Renal pelvis (tissue), 4 donors: ENCODE results near the gene RNF169. TPM values are rescaled to one million over a fixed set of nuclear protein-coding genes. Genes with fewer than 3 reads are reported as not detected.
"Not testable (repeated sequence)": the region's sequence is repeated elsewhere in the genome, so short reads cannot be mapped to it uniquely, and the experiment has no call there.

ENCODE experiments used
- DNase-seq: peaks from one replicate; pipeline ENCODE4 v3.0.0-alpha.2; 2013
- polyA plus RNA-seq, 3 donors: library from polyadenylated mRNA; unstranded; fragments of 120-200 nt; gene quantifications; one replicate each; pipeline ENCODE4 v1.2.1, GENCODE V29; 2013; ENCODE audit not compliant: insufficient read length in 3 of 3

Gene RNF169
- polyA plus RNA-seq, 3 donors, result 16.2 to 19.0 (median 18.8) TPM

DNA sequence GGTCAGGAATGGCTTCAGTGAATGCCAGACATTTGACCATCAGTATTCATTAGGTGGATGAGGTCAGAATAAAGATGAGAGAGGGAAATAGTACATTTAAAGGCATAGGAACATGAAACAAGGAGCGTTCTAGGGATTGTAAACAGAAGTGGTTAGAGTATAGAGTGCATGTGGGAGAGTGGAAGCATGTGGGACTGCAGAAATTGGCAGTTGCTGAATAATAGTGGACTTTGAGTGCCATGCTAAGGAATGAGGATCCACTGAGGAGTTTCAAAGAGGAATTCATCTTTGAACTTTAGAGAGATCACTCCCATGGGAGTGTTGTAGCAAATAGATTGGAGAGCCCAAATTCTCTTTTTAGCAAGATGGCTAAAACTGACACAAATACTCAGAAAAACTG is 7.9 kb downstream of the RNF169 start:
- no peak for DNase-seq

DNA sequence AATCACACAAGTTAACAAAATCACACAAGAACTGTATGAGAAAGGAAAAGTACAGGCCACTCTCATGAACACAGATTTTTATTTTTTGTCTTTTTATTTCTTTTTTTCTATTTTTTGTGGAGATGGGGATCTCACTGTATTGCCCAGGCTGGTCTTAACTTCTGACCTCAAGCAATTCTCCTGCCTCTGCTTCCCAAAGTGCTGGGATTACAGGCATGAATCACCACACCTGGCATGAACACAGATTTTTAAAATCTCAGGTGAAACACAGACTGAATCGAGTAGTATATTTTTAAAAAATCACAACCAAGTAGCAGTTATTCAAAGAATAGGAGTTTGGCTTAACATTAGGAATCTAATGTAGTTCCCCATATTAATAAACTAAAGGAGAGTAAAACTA is 18.3 kb downstream of the RNF169 start:
- no peak for DNase-seq

DNA sequence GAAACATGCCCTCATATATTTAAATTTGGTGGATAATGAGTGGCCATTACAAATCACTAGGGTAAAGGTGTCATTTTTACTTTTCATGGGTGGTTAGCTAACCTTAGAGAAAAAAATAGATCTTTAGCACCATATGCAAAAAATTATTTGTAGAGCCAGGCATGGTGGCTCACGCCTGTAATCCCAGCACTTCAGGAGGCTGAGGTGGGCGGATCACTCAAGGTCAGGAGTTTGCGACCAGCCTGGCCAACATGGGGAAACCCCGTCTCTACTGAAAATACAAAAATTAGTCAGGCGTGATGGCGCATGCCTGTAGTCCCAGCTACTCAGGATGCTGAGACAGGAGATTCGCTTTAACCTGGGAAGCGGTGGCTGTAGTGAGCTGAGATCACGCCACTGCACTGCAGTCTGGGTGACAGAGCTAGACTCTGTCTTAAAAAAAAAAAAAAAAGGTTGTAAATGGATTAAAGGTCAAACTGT is 19.6 kb downstream of the RNF169 start:
- not testable (repeated sequence) for DNase-seq

DNA sequence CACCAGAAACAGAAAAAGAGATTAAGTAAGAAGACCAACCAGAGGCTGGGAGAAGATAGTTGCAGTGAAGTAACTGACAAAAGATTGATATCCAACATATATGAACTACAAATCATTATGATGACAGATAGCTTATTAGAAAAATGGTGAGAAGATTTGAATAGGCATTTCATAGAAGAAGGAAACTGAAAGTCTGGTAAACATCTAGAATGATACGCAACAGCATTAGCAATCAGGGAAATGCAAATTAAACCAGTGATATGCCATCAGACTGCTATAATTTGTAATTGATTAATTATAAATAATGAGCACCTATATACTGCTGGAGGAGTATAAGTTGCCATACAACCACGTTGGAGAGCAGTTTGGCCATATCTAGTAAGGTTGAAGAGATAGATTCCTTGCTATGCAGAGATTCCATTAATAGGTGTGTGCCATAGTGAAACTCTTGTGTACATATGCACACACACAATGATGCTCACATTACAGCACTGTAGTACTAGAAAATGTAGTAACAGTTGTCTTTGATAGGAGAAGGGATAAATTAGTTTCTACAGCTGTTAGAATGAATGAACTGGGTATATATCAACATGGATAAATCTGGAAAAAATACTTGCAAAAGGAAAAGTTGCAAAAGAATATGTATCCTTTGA is 20.5 kb downstream of the RNF169 start:
- DNase-seq, result no peak

DNA sequence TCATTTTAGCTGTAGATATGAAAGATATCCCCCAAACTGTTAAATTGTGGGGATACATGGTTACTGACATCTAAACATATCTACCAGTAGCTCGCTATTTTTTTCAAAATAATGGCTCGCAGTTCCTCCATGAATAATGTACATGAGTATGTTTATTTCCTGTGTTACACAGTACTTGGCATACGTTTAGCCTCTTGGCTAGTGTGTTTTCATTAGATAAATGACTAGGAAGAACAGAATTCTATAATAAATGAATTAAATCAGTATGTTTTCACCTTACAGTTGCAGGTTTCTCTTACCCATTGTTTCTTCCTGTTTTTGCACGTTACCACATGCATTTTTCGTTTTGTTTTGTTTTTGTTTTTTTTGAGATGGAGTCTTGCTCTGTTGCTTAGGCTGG is 21.8 kb downstream of the RNF169 start:
- DNase-seq, result no peak

DNA sequence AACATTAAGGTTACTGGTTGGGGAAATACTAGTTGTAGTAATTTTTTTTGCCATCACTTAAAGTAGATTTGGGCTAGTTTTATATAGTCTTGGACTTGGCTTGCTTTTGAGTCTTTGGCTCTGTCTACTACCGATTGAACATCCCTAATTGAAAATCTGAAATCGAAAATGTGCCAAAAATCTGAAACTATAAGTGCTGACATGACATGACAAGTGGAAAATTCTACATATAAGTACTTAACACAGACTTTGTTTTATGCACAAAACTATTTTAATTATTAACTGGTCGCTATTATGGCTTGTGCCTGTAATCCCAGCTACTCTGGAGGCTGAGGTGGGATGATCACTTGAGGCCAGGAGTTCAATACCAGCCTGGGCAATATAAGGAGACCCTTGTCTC is 22.5 kb downstream of the RNF169 start:
- DNase-seq, result no peak

DNA sequence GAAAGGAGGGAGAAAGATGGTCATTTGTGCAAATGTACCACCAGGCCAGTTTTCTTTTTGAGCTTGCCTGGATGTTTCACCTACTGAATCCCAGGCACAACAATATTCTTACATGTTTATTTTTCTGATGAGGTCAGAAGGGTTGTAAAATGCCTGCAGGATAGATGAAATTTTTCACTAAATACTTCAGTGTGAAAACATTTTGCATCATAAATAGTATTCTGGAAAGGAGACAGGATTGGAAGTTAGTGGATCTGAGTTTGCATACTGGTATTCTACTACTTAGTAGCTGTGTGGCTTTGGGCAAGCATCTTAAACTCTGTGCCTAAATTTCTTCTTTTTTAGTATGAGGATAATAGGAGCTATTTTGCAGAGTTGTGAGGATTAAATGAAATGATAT is 24.8 kb downstream of the RNF169 start:
- DNase-seq, result no peak

DNA sequence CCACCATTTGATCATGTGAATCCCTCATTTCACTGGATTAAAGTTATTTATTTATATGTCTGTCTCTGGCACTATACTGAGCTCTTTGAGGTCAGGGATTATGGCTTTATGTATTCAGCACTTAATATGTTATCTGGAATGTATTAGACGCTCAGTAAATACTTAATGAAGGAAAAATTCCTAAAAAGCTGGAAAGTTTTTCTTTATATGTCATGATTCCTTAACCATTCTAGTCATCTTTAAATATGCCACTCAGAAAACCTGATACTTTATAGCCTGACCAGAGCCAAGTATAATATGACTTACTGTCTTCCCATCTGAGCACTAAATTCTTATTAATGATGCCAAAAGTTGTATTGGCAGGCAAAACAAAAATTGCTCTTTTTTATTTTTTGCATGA is 27.1 kb downstream of the RNF169 start:
- DNase-seq, result no peak

DNA sequence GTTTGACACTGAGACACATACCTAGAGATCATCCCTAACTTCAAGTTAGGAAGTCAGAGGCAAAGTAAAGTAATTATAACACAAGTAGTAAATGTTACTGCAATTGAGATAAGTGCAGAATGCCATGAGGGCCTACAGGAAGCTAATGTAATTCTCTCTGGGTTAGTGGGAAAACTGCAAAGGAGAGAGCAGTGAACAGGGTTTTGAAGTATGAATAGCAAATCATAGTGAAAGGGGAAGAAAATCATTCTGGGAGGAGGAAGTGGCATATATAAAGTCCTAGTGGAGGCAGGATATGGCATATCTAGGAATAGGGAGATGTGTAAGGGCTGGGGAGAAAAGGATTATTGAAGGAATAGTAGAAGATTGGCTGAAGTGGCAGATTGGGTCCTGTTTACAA is 27.9 kb downstream of the RNF169 start:
- DNase-seq, result no peak

DNA sequence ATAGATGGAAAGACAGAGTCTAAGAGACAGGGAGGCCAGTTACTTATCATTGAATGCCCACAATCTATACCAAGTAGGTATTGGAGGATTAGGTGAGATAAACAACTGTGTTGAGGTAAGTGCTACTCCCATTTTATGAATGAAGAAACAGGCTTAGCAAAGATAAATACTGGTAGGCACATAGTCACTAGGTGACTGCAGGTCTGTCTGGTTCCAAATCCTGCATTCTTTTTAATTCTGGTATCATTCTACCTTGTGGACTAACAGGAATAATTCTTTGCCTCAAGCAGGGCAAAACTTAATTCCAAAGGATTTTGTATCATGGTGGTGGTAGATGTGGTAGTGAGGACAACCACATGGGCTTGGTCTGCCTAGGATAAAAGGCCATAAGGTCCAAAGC is 28.4 kb downstream of the RNF169 start:
- no peak for DNase-seq

DNA sequence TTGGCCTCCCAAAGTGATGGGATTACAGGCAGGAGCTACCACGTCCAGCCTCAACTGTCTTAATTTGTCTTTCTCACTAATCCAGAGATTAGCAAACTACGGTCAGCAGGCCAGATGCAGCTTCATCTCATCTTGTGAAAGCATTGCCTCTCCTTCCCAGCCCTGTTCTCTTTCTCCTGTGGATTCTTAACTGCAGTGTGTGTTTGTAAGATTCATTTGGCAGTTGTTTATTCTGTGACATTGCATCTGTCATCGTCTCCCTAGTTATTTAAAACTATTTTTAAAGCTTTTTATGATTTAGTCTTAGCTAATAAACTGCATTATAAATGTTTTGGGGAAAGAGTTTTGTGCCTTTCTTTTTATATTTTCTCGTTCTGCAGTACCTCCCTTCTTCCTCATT is 29.2 kb downstream of the RNF169 start:
- no peak for DNase-seq

DNA sequence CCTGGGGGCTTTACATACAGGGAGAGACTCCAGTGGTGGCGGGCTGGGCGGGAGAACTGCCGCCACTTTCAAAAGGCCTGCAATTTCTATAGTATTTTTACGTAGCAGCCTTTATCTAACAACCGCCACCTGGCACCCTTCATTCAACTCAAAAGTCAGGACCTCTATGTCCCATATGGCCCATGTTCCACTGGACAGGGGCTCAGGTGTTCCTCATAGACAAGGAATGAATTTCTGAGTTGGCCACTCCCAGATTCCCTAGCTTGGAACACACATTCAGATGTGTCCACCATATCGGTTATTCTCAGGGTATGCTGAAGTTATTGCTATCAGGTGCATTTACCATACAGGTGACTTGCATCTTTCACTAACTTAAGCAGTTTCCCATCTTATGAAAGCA is 29.9 kb downstream of the RNF169 start:
- DNase-seq, result no peak

DNA sequence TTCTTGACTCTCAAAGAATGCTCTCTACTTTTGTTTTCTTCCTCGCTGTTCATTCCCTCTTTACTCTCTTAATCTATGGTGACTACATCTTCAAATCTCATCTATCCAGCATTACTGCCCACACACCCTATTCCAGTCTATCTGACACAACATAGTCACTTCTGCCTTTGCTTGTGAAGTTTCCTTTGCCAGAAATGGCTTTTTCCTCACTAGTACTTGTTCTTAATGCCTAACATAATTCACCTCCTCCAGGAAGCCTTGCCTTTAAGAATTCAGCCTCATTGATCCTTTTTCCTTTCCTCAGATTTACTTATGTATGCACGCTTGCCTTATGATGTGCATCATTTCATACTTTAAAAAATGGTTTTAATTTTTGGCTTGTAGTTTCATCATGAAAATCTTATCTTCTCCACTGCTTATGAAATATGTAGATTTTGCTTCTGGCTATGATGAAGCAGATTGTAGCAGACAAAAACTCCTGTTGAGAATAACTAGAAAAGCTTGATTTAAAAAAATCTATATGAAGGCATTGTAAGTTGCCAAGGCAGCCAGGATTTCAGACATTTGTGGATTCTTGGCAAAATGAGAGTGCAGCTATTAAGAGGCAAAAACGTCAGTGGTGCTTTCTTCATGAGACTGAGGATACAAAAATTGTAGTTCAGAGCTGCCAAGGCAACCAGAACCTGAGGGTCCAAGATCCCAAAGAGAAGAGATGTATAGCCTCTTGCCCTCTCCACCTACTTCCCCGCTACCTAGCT is 31.8 kb downstream of the RNF169 start:
- DNase-seq, result no peak

DNA sequence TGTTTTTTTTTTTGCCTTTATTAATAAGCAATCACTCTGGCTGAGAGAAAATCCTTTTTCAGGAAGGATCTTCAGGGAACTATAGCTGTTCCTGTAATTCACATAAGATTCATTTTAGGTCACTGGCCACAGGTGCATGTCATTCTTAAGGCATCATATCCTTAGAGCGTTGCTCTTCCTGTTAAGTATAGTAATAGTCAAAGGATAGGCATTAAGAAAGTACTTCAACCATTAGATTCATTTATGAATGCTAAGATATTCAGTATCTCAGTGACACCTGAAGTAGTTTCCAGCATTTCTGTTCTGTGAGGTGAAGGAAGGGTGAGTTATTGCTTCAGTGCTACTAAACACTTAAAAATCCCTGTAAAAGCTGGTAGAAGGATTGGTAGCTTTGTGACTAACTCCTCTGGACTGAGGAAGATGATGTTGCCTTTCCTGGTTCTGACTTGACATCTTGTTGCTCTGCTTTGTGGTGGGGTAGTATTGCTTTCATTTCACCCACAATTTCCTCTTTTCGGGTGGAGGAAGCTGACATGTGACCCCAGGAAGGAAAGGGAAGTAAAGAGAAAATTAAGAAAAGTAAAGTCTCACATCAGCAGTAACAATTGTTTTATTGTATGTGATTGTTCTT is 34.7 kb downstream of the RNF169 start:
- DNase-seq, result no peak

DNA sequence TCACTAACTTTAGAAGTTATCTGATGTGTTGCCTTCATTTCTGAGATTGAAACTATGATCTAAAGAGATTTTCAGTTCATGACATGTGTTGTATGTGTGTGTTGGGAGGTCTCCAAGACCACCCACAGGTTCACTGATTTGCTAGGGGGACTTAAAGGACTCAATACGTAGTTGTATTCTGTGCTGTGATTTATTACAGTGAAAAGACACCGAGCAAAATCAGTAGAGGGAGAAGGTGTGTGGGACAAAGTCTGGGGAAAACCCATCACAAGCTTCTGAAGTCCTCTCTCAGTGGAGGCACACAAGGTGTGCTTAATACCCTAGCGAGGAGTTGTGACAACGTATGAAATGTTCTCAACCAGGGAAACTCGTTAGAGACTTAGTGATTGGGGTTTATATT is 35.6 kb downstream of the RNF169 start:
- DNase-seq, result no peak

DNA sequence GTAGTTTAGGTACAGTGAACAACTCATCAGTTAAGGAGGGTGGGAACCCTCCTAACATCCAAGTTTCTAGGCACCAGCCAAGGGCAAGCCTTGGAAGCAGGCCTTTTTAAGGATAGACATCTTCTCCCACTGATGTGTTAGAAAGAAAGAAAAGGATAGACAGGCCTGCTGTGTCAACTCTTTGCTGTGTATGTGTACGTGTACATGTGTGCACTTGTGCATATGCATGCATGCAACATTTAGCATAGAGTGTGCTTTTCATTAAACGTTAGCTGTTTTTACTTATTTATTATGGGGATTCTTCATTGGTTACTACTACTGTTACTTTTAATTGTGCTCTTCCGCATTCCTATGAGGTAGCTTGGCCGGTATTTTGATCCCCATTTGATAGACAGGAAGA is 36.1 kb downstream of the RNF169 start:
- DNase-seq, result no peak

DNA sequence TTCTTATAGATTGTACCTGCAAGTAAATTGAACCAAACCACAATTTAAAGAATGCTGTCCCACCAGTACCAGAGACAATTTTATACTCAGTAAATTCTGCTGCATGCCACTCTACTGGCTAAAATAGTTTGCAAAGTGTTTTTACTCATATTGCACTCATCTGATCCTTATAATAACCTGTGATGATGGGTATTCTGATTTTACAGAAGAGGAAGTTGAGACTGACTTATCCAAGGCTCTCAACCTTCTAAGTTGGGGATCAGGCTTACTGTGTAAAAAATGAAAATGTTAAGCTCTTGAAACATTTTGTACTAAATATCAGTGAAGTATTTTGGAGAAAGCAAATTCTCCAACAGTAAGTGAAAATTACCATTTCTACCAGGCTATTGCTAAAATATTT is 37.9 kb downstream of the RNF169 start:
- no peak for DNase-seq

DNA sequence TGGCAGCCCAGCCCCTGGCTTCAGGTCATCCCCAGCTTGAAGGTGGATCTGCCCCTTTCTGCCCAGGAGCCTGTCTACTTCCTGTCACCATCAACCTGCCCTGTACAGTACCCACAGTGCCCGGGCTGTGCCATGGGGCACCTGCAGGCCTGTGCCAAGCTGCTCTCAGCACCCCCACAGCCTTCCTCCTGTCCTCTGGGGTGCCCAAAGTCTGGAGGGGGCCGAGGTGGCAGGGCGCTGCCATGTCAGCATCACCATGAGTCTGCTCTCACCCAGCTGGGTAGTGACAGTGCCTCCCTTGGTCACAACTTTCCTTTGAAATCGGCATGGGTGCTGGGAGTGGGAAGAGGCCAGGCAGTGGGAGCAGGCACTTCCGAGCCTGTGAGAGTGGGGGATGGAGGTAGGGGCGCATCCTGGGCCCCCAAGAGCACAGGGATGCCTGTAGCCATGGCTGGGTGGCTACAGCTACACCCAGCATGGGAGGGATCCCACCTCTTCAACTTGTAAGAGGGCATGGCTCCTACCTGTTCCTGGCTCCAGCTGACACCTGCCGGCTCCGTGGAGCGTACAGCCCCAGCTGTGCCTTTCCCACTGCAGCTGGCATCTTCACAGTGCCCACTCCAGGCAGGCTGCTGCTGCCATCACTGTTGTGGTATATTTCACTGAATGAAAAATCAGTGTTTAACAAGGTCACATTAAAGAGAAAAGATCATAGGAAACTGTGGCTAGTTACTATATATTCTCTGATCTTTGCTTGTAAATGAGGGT is 42.9 kb downstream of the RNF169 start:
- no peak for DNase-seq

DNA sequence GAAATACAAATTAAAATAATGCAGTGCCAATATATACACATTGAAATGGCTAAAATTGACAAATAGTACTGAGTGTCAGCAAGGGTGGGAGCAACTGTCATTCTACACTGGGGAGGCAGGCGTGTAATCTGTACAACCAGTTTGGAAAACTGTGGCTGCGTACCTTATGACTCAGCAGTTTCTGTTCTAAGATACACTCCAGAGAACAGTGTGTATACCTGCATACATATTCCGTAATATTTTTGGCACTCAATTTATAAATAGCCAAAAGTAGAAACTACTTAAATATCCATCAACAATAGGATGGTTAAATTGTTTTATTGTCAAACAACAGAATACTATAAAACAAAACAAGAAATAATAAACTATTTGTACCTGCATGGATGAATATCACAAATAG is 57.6 kb downstream of the RNF169 start:
- no peak for DNase-seq

DNA sequence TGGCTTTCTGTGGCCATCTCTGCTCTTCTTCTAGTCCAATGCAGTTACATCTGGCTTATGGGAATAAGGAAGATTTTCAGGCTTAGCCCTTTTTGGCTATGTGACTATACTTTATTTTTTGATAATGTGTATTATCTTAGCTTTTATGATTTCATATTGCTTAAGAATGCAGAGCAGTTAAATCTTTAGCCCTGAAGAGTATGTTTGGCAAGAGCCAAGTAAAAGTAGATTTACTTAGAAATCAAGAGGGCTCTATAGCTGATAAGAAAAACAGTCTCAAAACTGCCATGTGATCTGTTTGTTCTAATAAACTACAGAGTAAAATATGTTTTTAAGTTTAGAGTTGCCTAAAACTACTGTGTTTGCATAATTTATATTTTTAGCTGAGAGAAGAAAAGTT is 61.2 kb downstream of the RNF169 start:
- no peak for DNase-seq

DNA sequence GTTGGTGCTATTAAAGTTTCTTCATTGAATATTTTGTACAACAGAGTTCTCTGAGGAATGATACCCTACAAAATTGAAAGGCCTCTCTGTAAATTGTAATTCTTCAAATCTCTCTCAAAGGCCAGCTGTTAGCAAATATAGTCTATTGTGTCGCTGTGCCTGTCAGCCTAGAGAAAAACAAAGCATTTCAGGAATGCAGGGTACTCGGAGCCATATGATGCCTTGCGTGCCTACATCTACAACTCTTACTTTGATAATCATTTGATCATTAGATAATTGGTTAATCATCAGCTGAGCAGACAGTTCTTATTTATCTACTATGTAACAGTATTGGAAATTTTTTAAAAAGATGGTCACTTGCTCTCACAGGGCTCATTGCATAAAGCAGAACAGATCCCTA is 67.3 kb downstream of the RNF169 start:
- DNase-seq, result no peak

DNA sequence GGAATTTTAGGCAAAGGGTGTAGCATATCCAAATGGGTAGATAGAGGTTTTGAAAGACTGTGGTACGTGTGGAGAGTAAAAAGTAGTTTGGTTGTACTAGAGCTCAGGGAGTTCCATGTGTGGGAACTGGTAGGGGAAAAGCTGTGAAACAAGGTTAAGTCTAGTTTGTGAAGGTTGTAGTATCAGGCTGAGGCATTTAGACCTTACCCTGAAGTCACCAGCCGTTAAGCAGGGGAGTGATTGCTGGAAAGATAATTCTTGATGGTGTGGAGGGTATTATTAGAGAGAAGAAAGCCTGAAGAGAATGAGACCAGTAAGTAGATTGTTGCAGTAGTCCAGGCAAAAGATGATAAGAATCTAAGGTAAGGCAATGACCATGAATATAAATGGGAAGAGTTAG is 68.0 kb downstream of the RNF169 start:
- DNase-seq, result no peak
